ENCODE measurements around the gene OR10Z1.

The OR10Z1 gene

GRCh38 chr1:158564608-158565007 lies 40.5 kb upstream of the OR10Z1 start:
- no peak overlapping the region for H3K4me3 ChIP-seq (ENCODE audit: low read depth in 1 of 2, low read length in 2 of 2)
- H3K4me2 ChIP-seq (ENCODE audit: insufficient read depth, low read length), result no peak overlapping the region
- peak overlapping the region; percentile 4; the same call in 1 of the 2 replicates for H2AFZ ChIP-seq (ENCODE audit: low read depth, low read length)
- ATAC-seq (ENCODE audit: insufficient read depth, low read depth), result peak; percentile 60
- H3K27ac ChIP-seq (ENCODE audit: low read length), result no peak overlapping the region
- TF ChIP-seq CTCF (IDR thresholded peaks at IDR 0.05; ENCODE audit: borderline replicate concordance, extremely low read depth, low read length, poor library complexity, severe bottlenecking), result no peak
- TF ChIP-seq EZH2 (IDR thresholded peaks at IDR 0.05; ENCODE audit: borderline replicate concordance, low read depth, low read length, severe bottlenecking), result no peak
- peak; percentile 8 for DNase-seq
- H3K79me2 ChIP-seq (ENCODE audit: insufficient read depth, low read length), result no peaks in the 10 kb centered on the region
- no peaks in the 10 kb centered on the region for H3K36me3 ChIP-seq (ENCODE audit: insufficient read depth, low read length)
- no peaks in the 10 kb centered on the region for H3K9me3 ChIP-seq (ENCODE audit: insufficient read depth, low read length, severe bottlenecking)
- peaks cover 9% of the 10 kb centered on the region for H3K27me3 ChIP-seq (ENCODE audit: insufficient read depth, low read length, poor library complexity)
- peaks cover 6% of the 10 kb centered on the region for H3K4me1 ChIP-seq (ENCODE audit: insufficient read depth, low read length)
- H4K20me1 ChIP-seq (ENCODE audit: insufficient read depth, low read length), result no peaks in the 10 kb centered on the region
- no peak overlapping the region for H3K9ac ChIP-seq (ENCODE audit: low read depth, low read length)

- no peak within 1 kb of the TSS for H3K4me3 ChIP-seq (ENCODE audit: low read depth in 1 of 2, low read length in 2 of 2)
- ATAC-seq (ENCODE audit: insufficient read depth, low read depth), result no peak
- no peak within 1 kb of the TSS for H2AFZ ChIP-seq (ENCODE audit: low read depth, low read length)
- H3K79me2 ChIP-seq (ENCODE audit: insufficient read depth, low read length), result no peaks in the 10 kb centered on the region
- no peaks in the 10 kb centered on the region for H3K4me1 ChIP-seq (ENCODE audit: insufficient read depth, low read length)
- DNase-seq, result no peak
- H4K20me1 ChIP-seq (ENCODE audit: insufficient read depth, low read length), result no peaks in the 10 kb centered on the region
- H3K36me3 ChIP-seq (ENCODE audit: insufficient read depth, low read length), result no peaks in the 10 kb centered on the region
- no peaks in the 10 kb centered on the region for H3K9me3 ChIP-seq (ENCODE audit: insufficient read depth, low read length, severe bottlenecking)
- no peak for TF ChIP-seq CTCF (IDR thresholded peaks at IDR 0.05; ENCODE audit: borderline replicate concordance, extremely low read depth, low read length, poor library complexity, severe bottlenecking)
- no peak for TF ChIP-seq EZH2 (IDR thresholded peaks at IDR 0.05; ENCODE audit: borderline replicate concordance, low read depth, low read length, severe bottlenecking)
- peaks cover 36% of the 10 kb centered on the region for H3K27me3 ChIP-seq (ENCODE audit: insufficient read depth, low read length, poor library complexity)
- H3K27ac ChIP-seq (ENCODE audit: low read length), result no peak within 1 kb of the TSS
- H3K9ac ChIP-seq (ENCODE audit: low read depth, low read length), result no peak within 1 kb of the TSS
- no peak within 1 kb of the TSS for H3K4me2 ChIP-seq (ENCODE audit: insufficient read depth, low read length)
These were observed 34.6 kb upstream of the OR10Z1 start, which contains the start of gene OR6P1 for GRCh38 chr1:158570480-158570879. Gene OR6P1 (minus strand): TSS chr1:158570580. CDS start chr1:158563604, 6,976 bp downstream.

GRCh38 chr1:158572226-158572625 lies 32.8 kb upstream of the OR10Z1 start:
- no peak for ATAC-seq (ENCODE audit: insufficient read depth, low read depth)
- TF ChIP-seq CTCF (IDR thresholded peaks at IDR 0.05; ENCODE audit: borderline replicate concordance, extremely low read depth, low read length, poor library complexity, severe bottlenecking) (no peak), EZH2 (IDR thresholded peaks at IDR 0.05; ENCODE audit: borderline replicate concordance, low read depth, low read length, severe bottlenecking) (no peak)
- Histone ChIP-seq H4K20me1 (ENCODE audit: insufficient read depth, low read length) (no peaks in the 10 kb centered on the region), H3K27ac (ENCODE audit: low read length) (no peak overlapping the region), H3K36me3 (ENCODE audit: insufficient read depth, low read length) (no peaks in the 10 kb centered on the region), H3K79me2 (ENCODE audit: insufficient read depth, low read length) (no peaks in the 10 kb centered on the region), H3K9me3 (ENCODE audit: insufficient read depth, low read length, severe bottlenecking) (no peaks in the 10 kb centered on the region), H3K4me3 (ENCODE audit: low read depth in 1 of 2, low read length in 2 of 2) (no peak overlapping the region), H3K4me2 (ENCODE audit: insufficient read depth, low read length) (no peak overlapping the region), H3K27me3 (ENCODE audit: insufficient read depth, low read length, poor library complexity) (peaks cover 39% of the 10 kb centered on the region), H2AFZ (ENCODE audit: low read depth, low read length) (no peak overlapping the region), H3K9ac (ENCODE audit: low read depth, low read length) (no peak overlapping the region), H3K4me1 (ENCODE audit: insufficient read depth, low read length) (no peaks in the 10 kb centered on the region)
- DNase-seq, result no peak

GRCh38 chr1:158577561-158577960 lies 27.5 kb upstream of the OR10Z1 start:
- H3K27ac ChIP-seq (ENCODE audit: low read length), result no peak overlapping the region
- H2AFZ ChIP-seq (ENCODE audit: low read depth, low read length), result no peak overlapping the region
- no peaks in the 10 kb centered on the region for H3K4me1 ChIP-seq (ENCODE audit: insufficient read depth, low read length)
- no peaks in the 10 kb centered on the region for H4K20me1 ChIP-seq (ENCODE audit: insufficient read depth, low read length)
- TF ChIP-seq CTCF (IDR thresholded peaks at IDR 0.05; ENCODE audit: borderline replicate concordance, extremely low read depth, low read length, poor library complexity, severe bottlenecking), result no peak
- TF ChIP-seq EZH2 (IDR thresholded peaks at IDR 0.05; ENCODE audit: borderline replicate concordance, low read depth, low read length, severe bottlenecking), result no peak
- H3K9me3 ChIP-seq (ENCODE audit: insufficient read depth, low read length, severe bottlenecking), result no peaks in the 10 kb centered on the region
- no peak overlapping the region for H3K9ac ChIP-seq (ENCODE audit: low read depth, low read length)
- no peak overlapping the region for H3K4me2 ChIP-seq (ENCODE audit: insufficient read depth, low read length)
- ATAC-seq (ENCODE audit: insufficient read depth, low read depth) (no peak), DNase-seq (no peak)
- H3K27me3 ChIP-seq (ENCODE audit: insufficient read depth, low read length, poor library complexity), result peaks cover 12% of the 10 kb centered on the region
- H3K4me3 ChIP-seq (ENCODE audit: low read depth in 1 of 2, low read length in 2 of 2), result no peak overlapping the region
- H3K79me2 ChIP-seq (ENCODE audit: insufficient read depth, low read length), result no peaks in the 10 kb centered on the region
- H3K36me3 ChIP-seq (ENCODE audit: insufficient read depth, low read length), result no peaks in the 10 kb centered on the region

All from DND-41 (cell line).